Transverse colon (tissue), 4 donors: ENCODE measurements around the gene CHADL. TPM values are rescaled to one million over a fixed set of nuclear protein-coding genes. Genes with fewer than 3 reads are reported as not detected.

Experiments
- DNase-seq: peaks from one replicate; pipeline ENCODE4 v3.0.0-alpha.2; 2019
- H3K27ac ChIP-seq, 4 donors: fragments of 200-600 bp; sonication (generic); 2 replicates each; pipeline ENCODE4 v1.5.1; 2016 to 2018; ENCODE audit warnings: inconsistent platforms in 4 of 4
- H3K27me3 ChIP-seq: fragments of 200-600 bp; sonication (generic); 2 replicates; pipeline ENCODE4 v1.5.1; 2017; ENCODE audit warnings: inconsistent platforms
- H3K36me3 ChIP-seq, 4 donors: fragments of 200-600 bp; sonication (generic); 2 replicates each; pipeline ENCODE4 v1.5.1; 2017 to 2019; ENCODE audit warnings: inconsistent platforms in 4 of 4
- H3K4me1 ChIP-seq, 4 donors: fragments of 200-600 bp; sonication (generic); 2 replicates each; pipeline ENCODE4 v1.5.1; 2017 to 2020; ENCODE audit warnings: inconsistent platforms in 4 of 4
- H3K4me3 ChIP-seq, 4 donors: fragments of 200-600 bp; sonication (generic); 1 replicate in 1 of 4; 2 replicates in 3 of 4; pipeline versions ENCODE4 v1.5.1 to v1.6.1; 2017 to 2019; ENCODE audit warnings: inconsistent platforms in 4 of 4
- H3K9me3 ChIP-seq, 2 donors: fragments of 200-600 bp; sonication (generic); 2 replicates each; pipeline ENCODE4 v1.5.1; 2017 to 2019; ENCODE audit warnings: inconsistent platforms in 2 of 2
- EP300 ChIP-seq: sonication (generic); formaldehyde crosslinking; IDR thresholded peaks from one replicate; pipeline ENCODE4 v1.6.1; 2017; ENCODE audit warnings: antibody characterized with exemption, low read depth
- POLR2A ChIP-seq: fragments of 450-650 bp; IDR thresholded peaks from one replicate; pipeline ENCODE4 v1.6.1; 2016; ENCODE audit warnings: antibody characterized with exemption, mild to moderate bottlenecking, moderate library complexity
- POLR2AphosphoS5 ChIP-seq, 3 donors: sonication (generic); formaldehyde crosslinking; IDR thresholded peaks; one replicate each; pipeline ENCODE4 v1.6.1; 2016; ENCODE audit warnings: antibody characterized with exemption in 3 of 3
- WGBS, 2 donors: methylation state at CpG; one replicate each; pipeline ENCODE4 v1.1.5; 2018; ENCODE audit warnings: low coverage in 1 of 2; 5-methylcytosine and 5-hydroxymethylcytosine counted together
- in situ Hi-C, 4 donors: fragments of 200-750 bp; cut with MboI; loops; one replicate each; pipeline versions ENCODE4 v1.15.0 to v1.15.1; 2017; ENCODE audit warnings: low sequenced_read_pairs in 3 of 4, low pct_ligation_motif_present in 1 of 4, low pct_unique_long_range_greater_than_20kb in 1 of 4
- intact Hi-C: fragments of 100-400 bp; cut with DNase I; formaldehyde crosslinking; loops from one replicate; pipeline ENCODE4 v1.15.1; 2023; ENCODE audit warnings: low total_unique reads
- total RNA-seq, 4 donors: library from RNA; depleted of rRNA; stranded (reverse); fragments of >200 nt; gene quantifications; one replicate each; pipeline ENCODE4 v1.1.0, GENCODE V29; 2016
- TF ChIP-seq, protein P1 (sequence below), 5 experiments: fragments of 200-600 bp in 3 of 5; fragments of 450-650 bp in 2 of 5; sonication (generic) in 3 of 5; IDR thresholded peaks; 1 replicate in 2 of 5; 2 replicates in 3 of 5; pipeline ENCODE4 v1.5.1; 2016 to 2017; ENCODE audit warnings: antibody characterized with exemption in 5 of 5, inconsistent platforms in 3 of 5, mild to moderate bottlenecking in 2 of 5, moderate library complexity in 1 of 5

CHADL gene
- total RNA-seq, 4 donors from 2014 or later: 3.0 to 20.6 (median 5.3) TPM

DNA sequence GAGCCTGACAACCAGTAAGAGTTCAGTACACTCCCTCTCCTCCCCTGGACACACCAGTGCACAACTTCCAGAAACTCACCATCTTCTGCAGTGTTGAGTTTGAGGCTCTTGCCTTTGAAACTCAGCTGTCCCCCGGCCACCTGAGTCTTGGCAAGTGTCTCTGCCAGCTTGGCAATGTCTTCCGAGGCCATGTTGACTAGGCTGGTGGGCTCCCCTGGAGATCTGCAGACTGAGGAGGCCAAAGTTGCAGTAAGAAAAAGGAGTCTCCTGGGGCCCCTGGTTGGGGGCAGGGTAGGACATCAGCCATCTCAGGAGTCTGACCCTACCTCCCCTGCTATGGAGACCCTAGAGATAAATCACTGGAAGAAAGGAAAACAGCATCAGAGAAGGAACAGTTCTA is 40.1 kb upstream of the CHADL start:
- no peak overlapping the region for H3K27ac ChIP-seq

DNA sequence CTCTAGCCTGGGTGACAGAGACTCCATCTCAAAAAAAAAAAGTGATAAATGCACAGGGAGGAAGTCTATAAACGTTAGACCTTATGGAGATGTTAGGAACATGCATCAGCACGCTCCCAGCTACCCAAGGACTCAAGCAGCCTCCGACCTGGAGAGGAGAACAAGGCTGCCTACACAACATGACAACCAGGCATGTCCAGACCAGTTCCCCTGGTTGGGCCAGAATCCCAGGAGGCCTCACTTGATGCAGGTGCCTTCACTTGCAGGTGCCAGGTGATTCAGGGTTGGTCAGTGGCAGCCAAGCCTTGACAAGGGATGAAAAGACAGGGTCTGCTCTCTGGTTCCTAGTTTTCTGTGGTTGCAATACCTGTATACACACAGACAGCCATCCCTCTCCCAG is 39.3 kb upstream of the CHADL start:
- 71 to 79% methylated on average over 1 to 3 of the region's 3 CpGs for WGBS, 2 donors
- H3K4me1 ChIP-seq: peaks cover 2 to 8% (median 5%) of the 10 kb centered on the region in 4 donors
- no peak overlapping the region for H3K27ac ChIP-seq
- intact Hi-C loops (no loop called here), in situ Hi-C loops (no loop called here)
- no peak overlapping the region for H3K4me3 ChIP-seq
- H3K27me3 ChIP-seq: no peaks in the 10 kb centered on the region
- DNase-seq: no peak
- peaks cover 0 to 34% (median 5%) of the 10 kb centered on the region in 4 donors for H3K36me3 ChIP-seq
- TF ChIP-seq POLR2A (no peak), POLR2AphosphoS5 (IDR thresholded peaks at IDR 0.05) (no peak), EP300 (no peak)
- TF ChIP-seq, protein P1, sequence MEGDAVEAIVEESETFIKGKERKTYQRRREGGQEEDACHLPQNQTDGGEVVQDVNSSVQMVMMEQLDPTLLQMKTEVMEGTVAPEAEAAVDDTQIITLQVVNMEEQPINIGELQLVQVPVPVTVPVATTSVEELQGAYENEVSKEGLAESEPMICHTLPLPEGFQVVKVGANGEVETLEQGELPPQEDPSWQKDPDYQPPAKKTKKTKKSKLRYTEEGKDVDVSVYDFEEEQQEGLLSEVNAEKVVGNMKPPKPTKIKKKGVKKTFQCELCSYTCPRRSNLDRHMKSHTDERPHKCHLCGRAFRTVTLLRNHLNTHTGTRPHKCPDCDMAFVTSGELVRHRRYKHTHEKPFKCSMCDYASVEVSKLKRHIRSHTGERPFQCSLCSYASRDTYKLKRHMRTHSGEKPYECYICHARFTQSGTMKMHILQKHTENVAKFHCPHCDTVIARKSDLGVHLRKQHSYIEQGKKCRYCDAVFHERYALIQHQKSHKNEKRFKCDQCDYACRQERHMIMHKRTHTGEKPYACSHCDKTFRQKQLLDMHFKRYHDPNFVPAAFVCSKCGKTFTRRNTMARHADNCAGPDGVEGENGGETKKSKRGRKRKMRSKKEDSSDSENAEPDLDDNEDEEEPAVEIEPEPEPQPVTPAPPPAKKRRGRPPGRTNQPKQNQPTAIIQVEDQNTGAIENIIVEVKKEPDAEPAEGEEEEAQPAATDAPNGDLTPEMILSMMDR (IDR thresholded peaks at IDR 0.05): no peak
- no peaks in the 10 kb centered on the region for H3K9me3 ChIP-seq

More for the DNA sequence above, 40.1 kb upstream of the CHADL start:
- WGBS, 2 donors: 93% methylated on average over 2 of the region's 2 CpGs; no CpG with 5 or more reads in 1 of the 2 donors
- intact Hi-C loops (no loop called here), in situ Hi-C loops (no loop called here)
- TF ChIP-seq, protein P1 (IDR thresholded peaks at IDR 0.05): no peak
- no peak for TF ChIP-seq POLR2A
- TF ChIP-seq EP300: no peak
- TF ChIP-seq POLR2AphosphoS5 (IDR thresholded peaks at IDR 0.05): no peak
- Histone ChIP-seq H3K4me1 (peaks cover 2 to 12% (median 9%) of the 10 kb centered on the region in 4 donors), H3K9me3 (no peaks in the 10 kb centered on the region), H3K27me3 (no peaks in the 10 kb centered on the region), H3K4me3 (no peak overlapping the region), H3K36me3 (peaks cover 0 to 31% (median 5%) of the 10 kb centered on the region in 4 donors)
- DNase-seq: no peak

DNA sequence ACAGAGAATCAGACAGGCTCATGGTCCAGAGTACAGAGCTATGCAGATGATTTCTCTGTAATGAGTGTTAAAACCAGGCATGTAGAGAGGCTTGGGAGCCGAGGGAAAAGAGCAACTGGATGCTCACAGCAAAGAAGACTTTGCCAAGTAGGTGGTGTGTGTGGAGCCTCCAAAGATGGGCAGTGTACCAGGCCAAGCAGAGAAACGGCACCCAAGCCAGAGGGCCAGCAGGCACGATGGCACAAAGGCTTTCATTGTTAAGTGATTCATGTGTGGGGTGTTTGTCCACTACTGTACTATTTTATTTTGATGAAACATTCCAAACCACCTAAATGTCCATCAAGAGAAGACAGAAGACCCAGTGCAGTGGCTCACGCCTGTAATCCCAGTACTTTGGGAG is 34.1 kb upstream of the CHADL start:
- no peaks in the 10 kb centered on the region for H3K4me1 ChIP-seq
- WGBS, 2 donors: 92 to 100% methylated on average over 3 to 4 of the region's 4 CpGs
- in situ Hi-C loops: no loop called here
- H3K27me3 ChIP-seq: no peaks in the 10 kb centered on the region
- intact Hi-C loops: no loop called here
- H3K4me3 ChIP-seq: no peak overlapping the region
- H3K36me3 ChIP-seq: peaks cover 0 to 62% (median 11%) of the 10 kb centered on the region in 4 donors
- H3K27ac ChIP-seq: no peak overlapping the region
- no peak for DNase-seq
- no peaks in the 10 kb centered on the region for H3K9me3 ChIP-seq
- TF ChIP-seq POLR2A (no peak), POLR2AphosphoS5 (IDR thresholded peaks at IDR 0.05) (no peak), EP300 (no peak)
- TF ChIP-seq, protein P1 (IDR thresholded peaks at IDR 0.05): no peak

DNA sequence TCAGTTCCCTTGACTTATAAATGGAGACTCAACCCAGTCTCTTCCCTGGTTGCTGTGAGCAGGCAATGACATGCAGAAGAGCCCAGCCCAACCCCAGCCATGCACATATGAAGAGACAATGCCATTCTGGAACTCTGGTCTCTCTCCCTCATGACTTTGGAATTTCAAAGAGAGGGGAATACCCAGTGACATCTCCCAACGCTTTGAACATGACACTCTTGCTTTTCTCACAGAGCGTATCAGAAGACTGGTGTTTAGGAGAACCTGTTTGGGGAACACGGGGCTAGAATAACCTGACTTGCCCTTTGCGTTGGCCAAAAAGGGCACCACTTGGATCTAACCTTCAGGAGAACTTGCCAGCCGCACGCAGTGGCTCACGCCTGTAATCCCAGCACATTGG is 32.4 kb upstream of the CHADL start:
- Histone ChIP-seq H3K4me3 (no peak overlapping the region), H3K27me3 (no peaks in the 10 kb centered on the region), H3K36me3 (peaks cover 0 to 62% (median 14%) of the 10 kb centered on the region in 4 donors), H3K27ac (no peak overlapping the region), H3K9me3 (no peaks in the 10 kb centered on the region), H3K4me1 (no peaks in the 10 kb centered on the region)
- no peak for TF ChIP-seq POLR2AphosphoS5 (IDR thresholded peaks at IDR 0.05)
- TF ChIP-seq EP300: no peak
- DNase-seq: no peak
- WGBS, 2 donors: 94% methylated on average over 7 of the region's 7 CpGs; no CpG with 5 or more reads in 1 of the 2 donors
- in situ Hi-C loops: no loop called here
- intact Hi-C loops: no loop called here

DNA sequence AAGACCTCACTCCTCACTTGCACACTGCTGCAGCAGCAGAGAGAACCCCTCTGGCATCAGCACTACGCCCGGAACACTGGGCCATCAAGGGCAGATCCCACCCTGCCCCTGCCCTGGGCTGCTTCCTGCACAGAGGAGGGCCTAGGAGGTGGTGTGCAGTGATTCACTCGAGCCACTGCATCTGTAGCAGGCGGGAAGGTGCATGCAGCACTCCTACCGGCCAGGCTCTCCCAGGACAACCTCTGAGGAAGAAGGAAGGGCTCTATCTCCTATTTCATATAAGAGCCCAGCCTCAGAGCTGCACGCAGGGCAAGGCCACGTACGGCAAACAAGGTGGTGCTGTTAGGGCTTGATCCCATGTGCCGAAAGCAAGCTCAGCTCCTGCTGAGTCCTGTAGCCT is 31.1 kb upstream of the CHADL start:
- Histone ChIP-seq H3K27ac (no peak overlapping the region), H3K27me3 (no peaks in the 10 kb centered on the region), H3K36me3 (peaks cover 0 to 66% (median 19%) of the 10 kb centered on the region in 4 donors), H3K4me3 (no peak overlapping the region), H3K9me3 (no peaks in the 10 kb centered on the region), H3K4me1 (no peaks in the 10 kb centered on the region)
- TF ChIP-seq POLR2A (no peak), POLR2AphosphoS5 (IDR thresholded peaks at IDR 0.05) (no peak), EP300 (no peak)
- TF ChIP-seq, protein P1 (IDR thresholded peaks at IDR 0.05): no peak
- 95% methylated on average over 9 of the region's 9 CpGs; no CpG with 5 or more reads in 1 of the 2 donors for WGBS, 2 donors
- intact Hi-C loops: no loop called here
- no peak for DNase-seq
- in situ Hi-C loops: no loop called here
